Motor neuron (in vitro differentiated cells): Measurements from ENCODE around the gene PTPRG. TPM values are rescaled to one million over a fixed set of nuclear protein-coding genes. Genes with fewer than 3 reads are reported as not detected.

Source experiments
- ATAC-seq, 8 experiments: fragments of 200-7000 bp; cut with Tn5 transposase; replicated peaks in 6 of 8; 2 replicates each; pipeline ENCODE4 v1.8.0; 2021; ENCODE audit warnings: mild to moderate bottlenecking in 8 of 8, moderate library complexity in 8 of 8
- H3K27ac ChIP-seq, 2 donors: fragments of 250-450 bp; sonication (Bioruptor Pico); 2 replicates each; pipeline ENCODE4 v1.9.0; 2021; ENCODE audit warnings: antibody characterized with exemption in 2 of 2, mild to moderate bottlenecking in 2 of 2, moderate library complexity in 1 of 2
- H3K4me1 ChIP-seq, 2 donors: fragments of 250-450 bp; sonication (Bioruptor Pico); replicated peaks in 1 of 2; 2 replicates each; pipeline ENCODE4 v1.6.1; 2021; ENCODE audit warnings: antibody characterized with exemption in 2 of 2, mild to moderate bottlenecking in 2 of 2, moderate library complexity in 1 of 2
- H3K4me3 ChIP-seq, 5 donors: fragments of 250-450 bp; sonication (Bioruptor Pico); 2 replicates each; pipeline ENCODE4 v1.9.0; 2021; ENCODE audit warnings: antibody characterized with exemption in 5 of 5, mild to moderate bottlenecking in 5 of 5, moderate library complexity in 4 of 5
- WGBS, 10 experiments: fragments of 450-650 bp; shearing (Covaris generic); methylation state at CpG; one replicate each; pipeline ENCODE4 v1.0.0; 2022; 5-methylcytosine and 5-hydroxymethylcytosine counted together
- in situ Hi-C, 9 experiments: fragments of 400-800 bp; cut with MboI; loops; one replicate each; pipeline ENCODE4 v1.15.0; 2021; ENCODE audit warnings: low sequenced_read_pairs in 9 of 9, low pct_unique_long_range_greater_than_20kb in 2 of 9; ENCODE audit not compliant: unreplicated experiment in 9 of 9
- total RNA-seq, 8 experiments: library from RNA; unstranded; fragments of 300-600 nt; gene quantifications; 2 replicates each; pipeline versions ENCODE4 v1.2.3 to v1.2.4, GENCODE V29; 2022

The PTPRG gene
- total RNA-seq, 8 experiments from 2014 or later: 15.9 to 75.2 (median 42.9) TPM

GRCh38 chr3:62246985-62247384 lies 685.6 kb downstream of the PTPRG start:
- in situ Hi-C loops: no loop called here
- 80 to 100% (median 93%) methylated on average over 1 of the region's 1 CpG; no CpG with 5 or more reads in 1 of the 10 experiments for WGBS, 10 experiments
- no peak overlapping the region for H3K27ac ChIP-seq
- ATAC-seq: no peak
- H3K4me1 ChIP-seq: peaks cover 18 to 58% of the 10 kb centered on the region in 2 donors
- H3K4me3 ChIP-seq: no peak overlapping the region

GRCh38 chr3:62248734-62249483 lies 687.5 kb downstream of the PTPRG start:
- in situ Hi-C loops: no loop called here
- ATAC-seq: no peak
- peaks cover 13 to 57% of the 10 kb centered on the region in 2 donors for H3K4me1 ChIP-seq
- no peak overlapping the region for H3K27ac ChIP-seq
- no peak overlapping the region for H3K4me3 ChIP-seq
- WGBS, 10 experiments: 60 to 100% (median 88%) methylated on average over 1 of the region's 1 CpG; no CpG with 5 or more reads in 2 of the 10 experiments

- H3K27ac ChIP-seq: no peak overlapping the region
- peaks cover 13 to 55% of the 10 kb centered on the region in 2 donors for H3K4me1 ChIP-seq
- WGBS, 10 experiments: 57 to 100% (median 94%) methylated on average over 1 of the region's 1 CpG; no CpG with 5 or more reads in 4 of the 10 experiments
- in situ Hi-C loops: no loop called here
- ATAC-seq: no peak
- no peak overlapping the region for H3K4me3 ChIP-seq
Observed at GRCh38 chr3:62249484-62249776, 688.1 kb downstream of the PTPRG start.

- ATAC-seq: peak in 2 of 8 experiments; percentile 17 to 41
- Histone ChIP-seq H3K4me3 (no peak overlapping the region), H3K27ac (no peak overlapping the region), H3K4me1 (peaks cover 12 to 49% of the 10 kb centered on the region in 2 donors)
- 90 to 100% (median 100%) methylated on average over 1 to 2 of the region's 2 CpGs; no CpG with 5 or more reads in 2 of the 10 experiments for WGBS, 10 experiments
- in situ Hi-C loops: no loop called here
Observed at GRCh38 chr3:62249855-62250543, 688.6 kb downstream of the PTPRG start.

GRCh38 chr3:62252438-62253157 lies 691.2 kb downstream of the PTPRG start:
- peak; percentile 83 to 99 (median 90) for ATAC-seq
- Histone ChIP-seq H3K4me1 (peaks cover 9 to 45% of the 10 kb centered on the region in 2 donors), H3K27ac (no peak overlapping the region), H3K4me3 (no peak overlapping the region)
- in situ Hi-C loops: no loop called here
- WGBS, 10 experiments: 0 to 81% (median 36%) methylated on average over 1 to 2 of the region's 2 CpGs; no CpG with 5 or more reads in 2 of the 10 experiments

- no peak overlapping the region for H3K27ac ChIP-seq
- no peak for ATAC-seq
- in situ Hi-C loops: no loop called here
- 9 to 100% (median 86%) methylated on average over 1 to 3 of the region's 3 CpGs; no CpG with 5 or more reads in 1 of the 10 experiments for WGBS, 10 experiments
- no peak overlapping the region for H3K4me3 ChIP-seq
- peaks cover 9 to 32% of the 10 kb centered on the region in 2 donors for H3K4me1 ChIP-seq
Observed at GRCh38 chr3:62253971-62254370, 692.6 kb downstream of the PTPRG start.

- Histone ChIP-seq H3K4me3 (no peak overlapping the region), H3K4me1 (peaks cover 17 to 33% of the 10 kb centered on the region in 2 donors), H3K27ac (no peak overlapping the region)
- WGBS, 10 experiments: 90 to 100% (median 100%) methylated on average over 1 to 2 of the region's 2 CpGs; no CpG with 5 or more reads in 4 of the 10 experiments
- in situ Hi-C loops: no loop called here
- ATAC-seq: no peak
Observed at GRCh38 chr3:62255758-62256157, 694.4 kb downstream of the PTPRG start.

- 40 to 81% (median 60%) methylated on average over 1 to 3 of the region's 3 CpGs; no CpG with 5 or more reads in 1 of the 10 experiments for WGBS, 10 experiments
- Histone ChIP-seq H3K4me1 (peaks cover 8 to 18% of the 10 kb centered on the region in 2 donors), H3K27ac (no peak overlapping the region), H3K4me3 (no peak overlapping the region)
- in situ Hi-C loops: no loop called here
- peak in 2 of 8 experiments; percentile 43 to 45 for ATAC-seq
Observed at GRCh38 chr3:62259924-62260323, 698.6 kb downstream of the PTPRG start.

GRCh38 chr3:62260655-62261054 lies 699.3 kb downstream of the PTPRG start:
- in situ Hi-C loops: no loop called here
- H3K4me3 ChIP-seq: no peak overlapping the region
- peaks cover 8 to 18% of the 10 kb centered on the region in 2 donors for H3K4me1 ChIP-seq
- 71 to 100% (median 86%) methylated on average over 1 of the region's 1 CpG; no CpG with 5 or more reads in 3 of the 10 experiments for whole genome bisulfite sequencing, 10 experiments
- no peak for ATAC-seq
- H3K27ac ChIP-seq: no peak overlapping the region

- peaks cover 8 to 18% of the 10 kb centered on the region in 2 donors for H3K4me1 ChIP-seq
- H3K27ac ChIP-seq: no peak overlapping the region
- peak in 1 of 8 experiments; percentile 37 for ATAC-seq
- WGBS, 10 experiments: 60 to 100% (median 79%) methylated on average over 1 to 3 of the region's 3 CpGs; no CpG with 5 or more reads in 2 of the 10 experiments
- in situ Hi-C loops: no loop called here
- H3K4me3 ChIP-seq: no peak overlapping the region
Observed at GRCh38 chr3:62261121-62261520, 699.8 kb downstream of the PTPRG start.

GRCh38 chr3:62261736-62262135 lies 700.4 kb downstream of the PTPRG start:
- WGBS, 10 experiments: 36 to 89% (median 86%) methylated on average over 3 of the region's 3 CpGs; no CpG with 5 or more reads in 3 of the 10 experiments
- peak in 3 of 8 experiments; percentile 32 to 90 (median 68) for ATAC-seq
- no peak overlapping the region for H3K4me3 ChIP-seq
- H3K27ac ChIP-seq: no peak overlapping the region
- in situ Hi-C loops: no loop called here
- peaks cover 8 to 12% of the 10 kb centered on the region in 2 donors for H3K4me1 ChIP-seq

GRCh38 chr3:62265528-62265927 lies 704.2 kb downstream of the PTPRG start:
- in situ Hi-C loops: no loop called here
- ATAC-seq: no peak
- Histone ChIP-seq H3K4me1 (peaks cover 0 to 9% of the 10 kb centered on the region in 2 donors), H3K4me3 (no peak overlapping the region), H3K27ac (no peak overlapping the region)
- WGBS, 10 experiments: no CpG with 5 or more reads among the region's 1 CpG
